22Rv1 (cell line): ENCODE data around the gene GGN.

ENCODE experiments used
- H3K27ac ChIP-seq: fragments of 450-650 bp; 2 replicates; pipeline ENCODE4 v1.5.1; 2017
- CTCF ChIP-seq: fragments of 450-650 bp; IDR thresholded peaks from 2 replicates; pipeline ENCODE4 v1.5.1; 2017; ENCODE audit warnings: mild to moderate bottlenecking
- ZFX ChIP-seq: fragments of 450-650 bp; IDR thresholded peaks from 2 replicates; pipeline ENCODE4 v1.6.1; 2017; ENCODE audit warnings: antibody characterized with exemption, borderline replicate concordance

The GGN gene

GRCh38 chr19:38376576-38376975 lies 11.3 kb downstream of the GGN start:
- no peak for TF ChIP-seq CTCF
- TF ChIP-seq ZFX, result no peak
- H3K27ac ChIP-seq, result peak overlapping the region; percentile 74; the same call in 1 of the 2 replicates

- TF ChIP-seq CTCF, result no peak
- peak overlapping the region; percentile 74 for H3K27ac ChIP-seq
Measured at GRCh38 chr19:38375748-38376147, 12.1 kb downstream of the GGN start.

GRCh38 chr19:38375098-38375493 lies 12.7 kb downstream of the GGN start:
- TF ChIP-seq ZFX (no peak), CTCF (no peak)

GRCh38 chr19:38374332-38375097 lies 13.3 kb downstream of the GGN start, which contains the start of gene PSMD8:
TSS of gene PSMD8 (plus strand) at chr19:38374571. CDS start at chr19:38374602, 31 bp downstream.
- TF ChIP-seq ZFX (no peak), CTCF (peak; percentile 50)
- H3K27ac ChIP-seq, result peak within 1 kb of the TSS; percentile 74

More at GRCh38 chr19:38375098-38375493, 12.7 kb downstream of the GGN start:
- peak overlapping the region; percentile 74 for H3K27ac ChIP-seq

- no peak for TF ChIP-seq CTCF
- TF ChIP-seq ZFX, result no peak
- peak overlapping the region; percentile 74 for H3K27ac ChIP-seq
Measured at GRCh38 chr19:38373907-38374331, 13.9 kb downstream of the GGN start.

GRCh38 chr19:38371081-38371480 lies 16.8 kb downstream of the GGN start:
- no peak for TF ChIP-seq ZFX
- TF ChIP-seq CTCF, result no peak
- H3K27ac ChIP-seq, result no peak overlapping the region

- no peak for TF ChIP-seq CTCF
- no peak for TF ChIP-seq ZFX
- H3K27ac ChIP-seq, result no peak overlapping the region
Measured at GRCh38 chr19:38370299-38370698, 17.5 kb downstream of the GGN start.
